ENCODE results near the gene DENND1A.

DNA sequence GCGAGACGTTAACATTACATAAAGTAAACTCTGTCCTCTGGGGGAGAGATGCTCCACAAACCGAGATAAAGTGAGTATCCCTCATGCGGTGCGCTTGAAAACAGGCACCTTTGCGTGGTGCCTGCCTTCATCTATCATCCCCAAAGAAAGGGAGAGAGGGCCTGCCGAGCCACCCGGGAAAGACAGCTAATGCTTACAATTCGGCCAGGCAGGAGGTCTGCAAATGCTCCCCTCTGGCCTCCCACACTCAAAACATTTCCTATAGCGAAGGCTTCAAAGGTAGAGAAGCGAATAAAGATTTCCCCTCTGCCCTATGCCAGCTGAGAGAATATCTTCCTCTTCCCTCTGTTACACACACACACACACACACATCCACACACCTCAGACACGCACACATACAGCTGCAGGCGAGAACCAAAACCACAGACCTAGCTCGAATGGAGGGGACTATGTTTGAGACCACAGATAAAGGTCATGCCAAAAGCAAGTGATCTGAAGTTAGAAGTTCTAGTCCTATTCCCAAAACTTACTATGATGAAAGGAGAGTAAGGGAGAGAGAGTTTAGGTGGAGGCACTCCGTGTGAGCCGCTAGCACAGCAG lies 441.1 kb downstream of the DENND1A start:
- TF ChIP-seq, protein P1, sequence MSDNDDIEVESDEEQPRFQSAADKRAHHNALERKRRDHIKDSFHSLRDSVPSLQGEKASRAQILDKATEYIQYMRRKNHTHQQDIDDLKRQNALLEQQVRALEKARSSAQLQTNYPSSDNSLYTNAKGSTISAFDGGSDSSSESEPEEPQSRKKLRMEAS (IDR thresholded peaks at IDR 0.05): no peak
- no peak for TF ChIP-seq CTCF (IDR thresholded peaks at IDR 0.05; ENCODE audit: low read depth, low read length, missing input control)
- no peak for TF ChIP-seq EGR1 (IDR thresholded peaks at IDR 0.05; ENCODE audit: low read depth in 2 of 2)
- TF ChIP-seq ZBTB33 (IDR thresholded peaks at IDR 0.05): no peak
- no peak for TF ChIP-seq HNF4G (IDR thresholded peaks at IDR 0.05)
- no peak for TF ChIP-seq TAF1 (conservative IDR thresholded peaks at IDR 0.05)
